Measurements from ENCODE around the gene PCDHA2.
"Not testable (repeated sequence)": the region's sequence is repeated elsewhere in the genome, so short reads cannot be mapped to it uniquely, and the experiment has no call there.

Gene PCDHA2

DNA sequence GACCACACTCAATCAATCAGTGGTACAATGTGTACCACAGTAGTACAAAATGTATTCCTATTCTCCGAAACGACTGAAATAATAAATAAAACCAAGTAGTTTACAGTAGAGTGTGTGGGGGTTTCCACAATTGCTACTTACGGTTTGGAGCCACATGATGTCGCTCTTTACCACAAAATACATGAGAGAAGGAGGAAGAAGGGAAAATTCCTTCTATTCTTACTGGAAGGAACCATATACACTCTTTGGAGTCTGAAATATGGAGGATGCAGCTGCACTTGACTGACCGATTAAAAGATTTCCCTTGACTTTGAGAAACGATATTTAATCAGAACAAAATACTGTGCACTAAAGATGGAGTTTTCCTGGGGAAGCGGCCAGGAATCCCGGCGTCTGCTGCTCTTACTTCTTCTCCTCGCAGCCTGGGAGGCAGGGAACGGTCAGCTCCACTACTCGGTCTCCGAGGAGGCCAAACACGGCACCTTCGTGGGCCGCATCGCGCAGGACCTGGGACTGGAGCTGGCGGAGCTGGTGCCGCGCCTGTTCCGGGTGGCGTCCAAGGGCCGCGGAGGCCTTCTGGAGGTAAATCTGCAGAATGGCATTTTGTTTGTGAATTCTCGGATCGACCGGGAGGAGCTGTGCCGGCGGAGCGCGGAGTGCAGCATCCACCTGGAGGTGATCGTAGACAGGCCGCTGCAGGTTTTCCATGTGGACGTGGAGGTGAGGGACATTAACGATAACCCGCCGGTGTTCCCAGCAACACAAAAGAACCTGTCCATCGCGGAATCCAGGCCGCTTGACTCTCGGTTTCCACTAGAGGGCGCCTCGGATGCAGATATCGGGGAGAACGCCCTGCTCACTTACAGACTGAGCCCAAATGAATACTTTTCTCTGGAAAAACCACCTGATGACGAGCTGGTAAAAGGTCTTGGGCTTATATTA lies 12.5 kb downstream of the PCDHA2 start, which contains the start of gene PCDHA4:
PCDHA4 (plus strand) TSS at position 235 of the 942 bp plus-strand sequence.
- Histone ChIP-seq H2AK5ac (ENCODE audit: low read depth, low read length) (no peak within 1 kb of the TSS), H2BK12ac (ENCODE audit: low read length) (no peak within 1 kb of the TSS)
- no CpG with 5 or more reads among the region's 47 CpGs for WGBS, 2 donors (ENCODE audit: extremely low coverage in 2 of 2, insufficient read length in 2 of 2, insufficient replicate concordance in 1 of 2)

DNA sequence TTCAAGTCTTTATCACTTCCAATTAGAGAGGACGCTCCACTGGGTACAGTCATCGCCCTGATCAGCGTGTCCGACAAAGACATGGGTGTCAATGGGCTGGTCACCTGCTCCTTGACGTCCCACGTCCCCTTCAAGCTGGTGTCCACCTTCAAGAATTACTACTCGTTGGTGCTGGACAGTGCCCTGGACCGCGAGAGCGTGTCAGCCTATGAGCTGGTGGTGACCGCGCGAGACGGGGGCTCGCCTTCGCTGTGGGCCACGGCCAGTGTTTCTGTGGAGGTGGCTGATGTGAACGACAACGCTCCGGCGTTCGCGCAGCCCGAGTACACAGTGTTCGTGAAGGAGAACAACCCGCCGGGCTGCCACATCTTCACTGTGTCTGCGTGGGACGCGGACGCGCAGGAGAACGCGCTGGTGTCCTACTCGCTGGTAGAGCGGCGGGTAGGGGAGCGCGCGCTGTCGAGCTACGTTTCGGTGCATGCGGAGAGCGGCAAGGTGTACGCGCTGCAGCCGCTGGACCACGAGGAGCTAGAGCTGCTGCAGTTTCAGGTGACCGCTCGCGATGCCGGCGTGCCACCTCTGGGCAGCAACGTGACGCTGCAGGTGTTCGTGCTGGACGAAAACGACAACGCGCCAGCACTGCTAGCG lies 13.7 kb downstream of the PCDHA2 start:
- DNase-seq (ENCODE audit: low spot score) = not testable (repeated sequence)

More for the DNA sequence above, 12.5 kb downstream of the PCDHA2 start, which contains the start of gene PCDHA4:
- peak within 1 kb of the TSS; percentile 69 to 91 for H3K4me3 ChIP-seq (ENCODE audit: low read length in 2 of 2)
- peaks cover 22 to 43% of the 10 kb centered on the region in 2 donors for H3K9me3 ChIP-seq (replicated peaks in 1 of 2; ENCODE audit: control insufficient read depth in 2 of 2, insufficient read depth in 1 of 2, low read depth in 1 of 2, low read length in 2 of 2)
- no peak within 1 kb of the TSS for H3K27ac ChIP-seq (replicated peaks; ENCODE audit: low read length)
- peak within 1 kb of the TSS; percentile 45 for H3K4me2 ChIP-seq (ENCODE audit: insufficient read depth, low read length, poor library complexity, severe bottlenecking)
- peak within 1 kb of the TSS; percentile 97 for H3K18ac ChIP-seq (ENCODE audit: low read length)
- no peaks in the 10 kb centered on the region for H3K4me1 ChIP-seq (ENCODE audit: control insufficient read depth in 2 of 2, insufficient read depth in 1 of 2, low read depth in 1 of 2, low read length in 2 of 2)
- H3K9ac ChIP-seq (ENCODE audit: low read depth, low read length, poor library complexity) = peak within 1 kb of the TSS; percentile 84
- H2BK120ac ChIP-seq (ENCODE audit: low read depth, low read length) = no peak within 1 kb of the TSS
- no peaks in the 10 kb centered on the region for H3K27me3 ChIP-seq (ENCODE audit: control insufficient read depth in 3 of 3, insufficient read depth in 3 of 3, low read depth in 1 of 3, low read length in 3 of 3)
- peak; percentile 63 for DNase-seq (ENCODE audit: low spot score)
- H3K79me1 ChIP-seq (ENCODE audit: low read depth, low read length) = peaks cover 11% of the 10 kb centered on the region
- no peak within 1 kb of the TSS for H2BK5ac ChIP-seq (ENCODE audit: low read length)
- no peak within 1 kb of the TSS for H4K91ac ChIP-seq (ENCODE audit: low read depth, low read length, poor library complexity)
- H3K23ac ChIP-seq (ENCODE audit: low read depth, low read length, poor library complexity) = no peak within 1 kb of the TSS
- H2BK15ac ChIP-seq (ENCODE audit: low read length) = no peak within 1 kb of the TSS
- no peak within 1 kb of the TSS for H3K14ac ChIP-seq (ENCODE audit: low read length)
- no peak within 1 kb of the TSS for H4K8ac ChIP-seq (ENCODE audit: low read depth, low read length)
- peaks cover 12% of the 10 kb centered on the region in 2 donors for H3K36me3 ChIP-seq (replicated peaks in 1 of 2; ENCODE audit: control insufficient read depth in 2 of 2, insufficient read depth in 2 of 2, low read length in 2 of 2)
- H2AFZ ChIP-seq (ENCODE audit: low read length) = peak within 1 kb of the TSS; percentile 93
- H3K4ac ChIP-seq (ENCODE audit: low read length) = no peak within 1 kb of the TSS

DNA sequence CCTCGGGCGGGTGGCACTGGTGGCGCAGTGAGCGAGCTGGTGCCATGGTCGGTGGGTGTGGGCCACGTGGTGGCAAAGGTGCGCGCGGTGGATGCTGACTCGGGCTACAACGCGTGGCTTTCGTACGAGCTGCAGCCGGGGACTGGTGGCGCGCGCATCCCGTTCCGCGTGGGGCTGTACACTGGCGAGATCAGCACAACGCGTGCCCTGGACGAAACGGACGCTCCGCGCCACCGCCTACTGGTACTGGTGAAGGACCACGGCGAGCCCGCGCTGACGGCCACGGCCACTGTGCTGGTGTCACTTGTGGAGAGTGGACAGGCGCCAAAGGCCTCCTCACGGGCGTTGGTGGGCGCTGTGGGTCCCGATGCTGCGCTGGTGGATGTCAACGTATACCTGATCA lies 14.2 kb downstream of the PCDHA2 start:
- Histone ChIP-seq H2BK120ac (ENCODE audit: low read depth, low read length) (no peak overlapping the region), H4K8ac (ENCODE audit: low read depth, low read length) (no peak overlapping the region), H3K36me3 (replicated peaks in 1 of 2; ENCODE audit: control insufficient read depth in 2 of 2, insufficient read depth in 2 of 2, low read length in 2 of 2) (peaks cover 4 to 10% of the 10 kb centered on the region in 2 donors), H3K9me3 (replicated peaks in 1 of 2; ENCODE audit: control insufficient read depth in 2 of 2, insufficient read depth in 1 of 2, low read depth in 1 of 2, low read length in 2 of 2) (peaks cover 12 to 38% of the 10 kb centered on the region in 2 donors), H3K4me1 (ENCODE audit: control insufficient read depth in 2 of 2, insufficient read depth in 1 of 2, low read depth in 1 of 2, low read length in 2 of 2) (no peaks in the 10 kb centered on the region), H3K27ac (replicated peaks; ENCODE audit: low read length) (no peak overlapping the region), H2AK5ac (ENCODE audit: low read depth, low read length) (no peak overlapping the region), H4K91ac (ENCODE audit: low read depth, low read length, poor library complexity) (no peak overlapping the region), H2BK5ac (ENCODE audit: low read length) (no peak overlapping the region), H3K23ac (ENCODE audit: low read depth, low read length, poor library complexity) (peak overlapping the region; percentile 91), H3K18ac (ENCODE audit: low read length) (no peak overlapping the region), H3K79me1 (ENCODE audit: low read depth, low read length) (peaks cover 9% of the 10 kb centered on the region), H3K4me3 (ENCODE audit: low read length in 2 of 2) (no peak overlapping the region), H3K27me3 (ENCODE audit: control insufficient read depth in 3 of 3, insufficient read depth in 3 of 3, low read depth in 1 of 3, low read length in 3 of 3) (no peaks in the 10 kb centered on the region), H3K14ac (ENCODE audit: low read length) (no peak overlapping the region), H2BK12ac (ENCODE audit: low read length) (no peak overlapping the region), H3K4me2 (ENCODE audit: insufficient read depth, low read length, poor library complexity, severe bottlenecking) (no peak overlapping the region), H2BK15ac (ENCODE audit: low read length) (no peak overlapping the region), H3K4ac (ENCODE audit: low read length) (no peak overlapping the region), H2AFZ (ENCODE audit: low read length) (no peak overlapping the region), H3K9ac (ENCODE audit: low read depth, low read length, poor library complexity) (peak overlapping the region; percentile 60)
- WGBS, 2 donors (ENCODE audit: extremely low coverage in 2 of 2, insufficient read length in 2 of 2, insufficient replicate concordance in 1 of 2) = no CpG with 5 or more reads among the region's 43 CpGs
- DNase-seq (ENCODE audit: low spot score) = no peak

More for the DNA sequence above, 13.7 kb downstream of the PCDHA2 start:
- not testable (repeated sequence) for H4K8ac ChIP-seq (ENCODE audit: low read depth, low read length); H2AK5ac ChIP-seq (ENCODE audit: low read depth, low read length); H2AFZ ChIP-seq (ENCODE audit: low read length); H3K18ac ChIP-seq (ENCODE audit: low read length); H2BK12ac ChIP-seq (ENCODE audit: low read length); H2BK5ac ChIP-seq (ENCODE audit: low read length); H4K91ac ChIP-seq (ENCODE audit: low read depth, low read length, poor library complexity); H3K9ac ChIP-seq (ENCODE audit: low read depth, low read length, poor library complexity); H3K27me3 ChIP-seq (ENCODE audit: control insufficient read depth in 3 of 3, insufficient read depth in 3 of 3, low read depth in 1 of 3, low read length in 3 of 3); H3K4me2 ChIP-seq (ENCODE audit: insufficient read depth, low read length, poor library complexity, severe bottlenecking); H3K23ac ChIP-seq (ENCODE audit: low read depth, low read length, poor library complexity); H3K4me1 ChIP-seq (ENCODE audit: control insufficient read depth in 2 of 2, insufficient read depth in 1 of 2, low read depth in 1 of 2, low read length in 2 of 2); H3K4me3 ChIP-seq (ENCODE audit: low read length in 2 of 2); H3K14ac ChIP-seq (ENCODE audit: low read length); H3K79me1 ChIP-seq (ENCODE audit: low read depth, low read length); H2BK15ac ChIP-seq (ENCODE audit: low read length); H3K27ac ChIP-seq (replicated peaks; ENCODE audit: low read length); H3K4ac ChIP-seq (ENCODE audit: low read length); H2BK120ac ChIP-seq (ENCODE audit: low read depth, low read length)
- WGBS, 2 donors (ENCODE audit: extremely low coverage in 2 of 2, insufficient read length in 2 of 2, insufficient replicate concordance in 1 of 2) = no CpG with 5 or more reads among the region's 62 CpGs
- H3K9me3 ChIP-seq (replicated peaks in 1 of 2; ENCODE audit: control insufficient read depth in 2 of 2, insufficient read depth in 1 of 2, low read depth in 1 of 2, low read length in 2 of 2) = peaks cover 12 to 37% of the 10 kb centered on the region in 2 donors
- peaks cover 4 to 10% of the 10 kb centered on the region in 2 donors for H3K36me3 ChIP-seq (replicated peaks in 1 of 2; ENCODE audit: control insufficient read depth in 2 of 2, insufficient read depth in 2 of 2, low read length in 2 of 2)
